ENCODE measurements around the gene PARD3B. TPM values are rescaled to one million over a fixed set of nuclear protein-coding genes. Genes with fewer than 3 reads are reported as not detected.

The PARD3B gene
- total and polyA plus RNA-seq, 2 of the 8 experiments (the other 6 are each of a cell fraction or from before 2014, with no cell fraction given) = 1.2 to 5.7 TPM

DNA sequence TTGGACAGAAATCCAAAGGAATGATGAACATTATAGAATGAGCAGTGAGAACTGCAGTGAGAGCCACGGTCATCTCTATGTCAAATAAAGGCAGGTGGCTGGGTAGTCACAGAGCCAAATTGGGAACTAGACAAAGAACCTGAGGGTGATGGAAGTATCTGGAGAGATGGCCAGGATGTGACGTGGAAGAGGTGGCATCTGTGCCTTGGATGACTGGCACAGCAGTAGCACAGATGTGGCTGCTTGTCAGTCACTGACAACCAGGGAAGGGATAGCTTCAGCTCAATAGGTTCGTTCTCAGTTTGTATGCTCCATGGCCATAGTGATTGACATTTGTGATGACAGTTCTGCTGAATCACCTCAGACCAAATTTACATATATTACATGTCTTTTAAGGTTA lies 172.3 kb downstream of the PARD3B start:
- ChIA-PET POLR2A (ENCODE audit: partially characterized antibody) (no interaction called here), CTCF (ENCODE audit: partially characterized antibody) (no interaction called here)
- Histone ChIP-seq H3K23me2 (ENCODE audit: low read depth, low read length) (no peaks in the 10 kb centered on the region), H2BK12ac (ENCODE audit: low read depth, low read length) (no peak overlapping the region), H3K14ac (ENCODE audit: insufficient read length) (no peak overlapping the region), H3K23ac (ENCODE audit: insufficient read length) (no peak overlapping the region), H4K20me1 (replicated peaks in 1 of 2; ENCODE audit: control insufficient read depth in 1 of 2, insufficient read depth in 2 of 2, low read length in 2 of 2) (no peaks in the 10 kb centered on the region), H3K4me1 (replicated peaks in 1 of 4; ENCODE audit: control insufficient read depth in 3 of 4, insufficient read depth in 4 of 4, low read length in 3 of 4) (no peaks in the 10 kb centered on the region), H3K27me3 (replicated peaks in 1 of 4; ENCODE audit: control insufficient read depth in 3 of 4, extremely low read depth in 1 of 4, insufficient read depth in 3 of 4, low read length in 3 of 4) (no peaks in the 10 kb centered on the region), H3K4me2 (ENCODE audit: insufficient read depth in 1 of 2, low read depth in 2 of 2, low read length in 2 of 2) (no peak overlapping the region), H3K27ac (ENCODE audit: low read depth, low read length) (no peak overlapping the region), H3K4ac (replicated peaks; ENCODE audit: insufficient read length, low read depth, low read length) (no peak overlapping the region), H3K4me3 (ENCODE audit: extremely low read depth in 1 of 4, insufficient read depth in 2 of 4, low read depth in 3 of 4, low read length in 4 of 4) (no peak overlapping the region), H4K5ac (ENCODE audit: insufficient read length, low read depth, low read length) (no peak overlapping the region), H3K9ac (replicated peaks in 1 of 4; ENCODE audit: extremely low read depth in 1 of 4, low read depth in 3 of 4, low read length in 3 of 4) (no peak overlapping the region), H4K8ac (ENCODE audit: extremely low read depth, insufficient read depth, low read length) (no peak overlapping the region), H3K18ac (ENCODE audit: extremely low read depth, low read length) (no peak overlapping the region), H3K79me2 (ENCODE audit: control insufficient read depth in 1 of 2, insufficient read depth in 2 of 2, low read length in 2 of 2) (no peaks in the 10 kb centered on the region), H2BK15ac (ENCODE audit: low read length) (no peak overlapping the region), H3K9me3 (ENCODE audit: insufficient read depth in 2 of 2, low read depth in 1 of 2, low read length in 1 of 2) (no peaks in the 10 kb centered on the region), H3K56ac (replicated peaks; ENCODE audit: insufficient read length, low read depth, low read length) (no peak overlapping the region), H3K36me3 (ENCODE audit: control insufficient read depth in 2 of 4, insufficient read depth in 4 of 4, low read length in 3 of 4) (no peaks in the 10 kb centered on the region), H2BK120ac (replicated peaks; ENCODE audit: low read depth, low read length) (no peak overlapping the region), H2AFZ (ENCODE audit: low read length) (no peak overlapping the region), H3K79me1 (ENCODE audit: low read depth, low read length) (no peaks in the 10 kb centered on the region), H2BK20ac (ENCODE audit: low read length) (no peak overlapping the region), H4K91ac (replicated peaks; ENCODE audit: insufficient read length, low read length) (no peak overlapping the region), H2BK5ac (ENCODE audit: low read depth, low read length) (no peak overlapping the region), H2AK5ac (ENCODE audit: low read depth, low read length) (no peak overlapping the region; the same call in 1 of the 2 replicates)
- TF ChIP-seq NRF1 (IDR thresholded peaks at IDR 0.05; ENCODE audit: low read depth, low read length) (no peak), HDAC6 (IDR thresholded peaks at IDR 0.05; ENCODE audit: low read depth, low read length) (no peak), RNF2 (IDR thresholded peaks at IDR 0.05; ENCODE audit: borderline replicate concordance, low read depth, low read length, missing control alignments, poor library complexity, severe bottlenecking) (no peak), JUN (IDR thresholded peaks at IDR 0.05; ENCODE audit: low read depth, low read length) (no peak)
- DNase-seq (ENCODE audit: low read depth in 1 of 2, low spot score in 2 of 2) (no peak), FAIRE-seq (no peak)
- 91% methylated on average over 3 of the region's 3 CpGs; no CpG with 5 or more reads in 1 of the 2 experiments for WGBS, 2 experiments (ENCODE audit: extremely low coverage in 1 of 2, insufficient coverage in 1 of 2, insufficient read length in 1 of 2, insufficient replicate concordance in 2 of 2, low coverage in 1 of 2, low lambda C conversion rate in 2 of 2, missing lambda C conversion rate in 1 of 2)

All from H1 (cell line).